GM18858 (cell line): ENCODE measurements around the gene USP3.

ENCODE experiments used
- ATAC-seq: cut with Tn5 transposase; IDR thresholded peaks from one replicate; pipeline ENCODE4 v1.9.1; 2021; ENCODE audit not compliant: unreplicated experiment

Gene USP3

GRCh38 chr15:63640146-63640545 is 135.8 kb downstream of the USP3 start:
- no peak for ATAC-seq
